ENCODE measurements around the gene SEMA6D. TPM values are rescaled to one million over a fixed set of nuclear protein-coding genes. Genes with fewer than 3 reads are reported as not detected.

Gene SEMA6D
- total RNA-seq (9.5 and 13.4 TPM in 2 replicates), polyA plus RNA-seq (2.4 and 5.3 TPM in 2 replicates), polyA minus RNA-seq (ENCODE audit: low replicate concordance) (4.2 and 6.6 TPM in 2 replicates)
- polyA plus RNA-seq (2012): 0.99 and 2.1 TPM in 2 replicates

GRCh38 chr15:47717036-47717612, at the start of gene SEMA6D:
TSS of gene SEMA6D (plus strand) at chr15:47717505. CDS start at chr15:47759799, 42,294 bp downstream.
- no peaks in the 10 kb centered on the region for H3K27me3 ChIP-seq (ENCODE audit: control insufficient read depth, insufficient read depth, low read length)

DNA sequence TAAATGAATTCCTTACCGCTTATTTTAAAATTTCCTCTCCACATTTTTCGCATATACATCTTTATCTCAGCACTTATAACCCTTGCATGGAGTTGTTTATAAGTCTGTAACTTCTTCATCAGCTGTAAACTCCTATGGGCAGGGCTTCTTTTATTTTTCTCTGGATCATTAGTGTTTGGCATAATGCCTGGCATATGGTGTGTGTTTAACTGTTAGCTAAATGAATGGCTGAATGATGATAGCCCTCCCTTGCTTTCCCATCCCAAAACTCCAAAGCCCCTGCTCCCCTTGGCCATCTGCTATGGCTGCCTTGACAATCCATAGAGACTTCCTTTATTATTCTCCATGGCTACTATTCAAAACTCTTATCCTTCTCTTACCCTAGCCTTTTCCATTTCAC, 48.1 kb upstream of the SEMA6D start:
- no peak for DNase-seq (ENCODE audit: low read depth in 2 of 2)
- no peak overlapping the region for H3K4me2 ChIP-seq (ENCODE audit: extremely low read depth, insufficient read depth, low read length)
- H3K4me3 ChIP-seq (replicated peaks in 1 of 4; ENCODE audit: control extremely low read depth in 1 of 4, insufficient read depth in 1 of 4, low read depth in 3 of 4, low read length in 4 of 4): no peak overlapping the region
- H4K20me1 ChIP-seq (ENCODE audit: control insufficient read depth, extremely low read depth, insufficient read depth, low read length): no peaks in the 10 kb centered on the region
- H3K9me3 ChIP-seq (ENCODE audit: control insufficient read depth, insufficient read depth, low read depth, low read length): no peaks in the 10 kb centered on the region
- H2AFZ ChIP-seq (ENCODE audit: low read length): no peak overlapping the region
- H3K79me2 ChIP-seq (ENCODE audit: control insufficient read depth, insufficient read depth, low read length): no peaks in the 10 kb centered on the region
- no peaks in the 10 kb centered on the region for H3K4me1 ChIP-seq (ENCODE audit: control insufficient read depth, extremely low read depth, insufficient read depth, low read length)
- H3K36me3 ChIP-seq (ENCODE audit: control insufficient read depth, insufficient read depth, low read length): no peaks in the 10 kb centered on the region
- no peaks in the 10 kb centered on the region for H3K27me3 ChIP-seq (ENCODE audit: control insufficient read depth, insufficient read depth, low read length)
- TF ChIP-seq CTCF (conservative IDR thresholded peaks at IDR 0.05 in 1 of 2, IDR thresholded peaks at IDR 0.05 in 1 of 2; ENCODE audit: low read depth in 1 of 2, low read length in 2 of 2): no peak
- TF ChIP-seq EZH2 (IDR thresholded peaks at IDR 0.05; ENCODE audit: low read length, missing control alignments): no peak
- no peak overlapping the region for H3K9ac ChIP-seq (ENCODE audit: insufficient read depth, low read length)
- H3K27ac ChIP-seq (ENCODE audit: insufficient read depth, low read length): no peak overlapping the region

More at GRCh38 chr15:47717036-47717612, at the start of gene SEMA6D:
- peak within 1 kb of the TSS; percentile 54 for H3K9ac ChIP-seq (ENCODE audit: insufficient read depth, low read length)
- peak within 1 kb of the TSS; percentile 81 for H2AFZ ChIP-seq (ENCODE audit: low read length)
- peak within 1 kb of the TSS; percentile 81 for H3K4me2 ChIP-seq (ENCODE audit: extremely low read depth, insufficient read depth, low read length)
- peaks cover 8% of the 10 kb centered on the region for H3K79me2 ChIP-seq (ENCODE audit: control insufficient read depth, insufficient read depth, low read length)
- no peak for TF ChIP-seq EZH2 (IDR thresholded peaks at IDR 0.05; ENCODE audit: low read length, missing control alignments)
- TF ChIP-seq CTCF (conservative IDR thresholded peaks at IDR 0.05 in 1 of 2, IDR thresholded peaks at IDR 0.05 in 1 of 2; ENCODE audit: low read depth in 1 of 2, low read length in 2 of 2): peak; percentile 12
- H3K27ac ChIP-seq (ENCODE audit: insufficient read depth, low read length): peak within 1 kb of the TSS; percentile 58
- peak within 1 kb of the TSS; percentile 74 to 91 (median 79) for H3K4me3 ChIP-seq (replicated peaks in 1 of 4; ENCODE audit: control extremely low read depth in 1 of 4, insufficient read depth in 1 of 4, low read depth in 3 of 4, low read length in 4 of 4)
- H4K20me1 ChIP-seq (ENCODE audit: control insufficient read depth, extremely low read depth, insufficient read depth, low read length): no peaks in the 10 kb centered on the region
- H3K9me3 ChIP-seq (ENCODE audit: control insufficient read depth, insufficient read depth, low read depth, low read length): no peaks in the 10 kb centered on the region
- H3K4me1 ChIP-seq (ENCODE audit: control insufficient read depth, extremely low read depth, insufficient read depth, low read length): no peaks in the 10 kb centered on the region
- DNase-seq (ENCODE audit: low read depth in 2 of 2): peak; percentile 83 to 93
- H3K36me3 ChIP-seq (ENCODE audit: control insufficient read depth, insufficient read depth, low read length): no peaks in the 10 kb centered on the region

- Histone ChIP-seq H3K9ac (ENCODE audit: insufficient read depth, low read length) (no peak overlapping the region), H3K9me3 (ENCODE audit: control insufficient read depth, insufficient read depth, low read depth, low read length) (no peaks in the 10 kb centered on the region), H3K36me3 (ENCODE audit: control insufficient read depth, insufficient read depth, low read length) (no peaks in the 10 kb centered on the region), H3K4me3 (replicated peaks in 1 of 4; ENCODE audit: control extremely low read depth in 1 of 4, insufficient read depth in 1 of 4, low read depth in 3 of 4, low read length in 4 of 4) (no peak overlapping the region), H3K4me2 (ENCODE audit: extremely low read depth, insufficient read depth, low read length) (no peak overlapping the region), H3K27ac (ENCODE audit: insufficient read depth, low read length) (no peak overlapping the region), H3K79me2 (ENCODE audit: control insufficient read depth, insufficient read depth, low read length) (no peaks in the 10 kb centered on the region), H3K4me1 (ENCODE audit: control insufficient read depth, extremely low read depth, insufficient read depth, low read length) (no peaks in the 10 kb centered on the region), H4K20me1 (ENCODE audit: control insufficient read depth, extremely low read depth, insufficient read depth, low read length) (no peaks in the 10 kb centered on the region), H3K27me3 (ENCODE audit: control insufficient read depth, insufficient read depth, low read length) (no peaks in the 10 kb centered on the region), H2AFZ (ENCODE audit: low read length) (no peak overlapping the region)
- DNase-seq (ENCODE audit: low read depth in 2 of 2): no peak
- no peak for TF ChIP-seq CTCF (conservative IDR thresholded peaks at IDR 0.05 in 1 of 2, IDR thresholded peaks at IDR 0.05 in 1 of 2; ENCODE audit: low read depth in 1 of 2, low read length in 2 of 2)
- no peak for TF ChIP-seq EZH2 (IDR thresholded peaks at IDR 0.05; ENCODE audit: low read length, missing control alignments)
Measured at GRCh38 chr15:47670365-47670764, 46.9 kb upstream of the SEMA6D start.
